CD14-positive monocyte (primary cell): Measurements from ENCODE around the gene RNF167. TPM values are rescaled to one million over a fixed set of nuclear protein-coding genes. Genes with fewer than 3 reads are reported as not detected.

Source experiments
- DNase-seq, 3 donors: peaks; one replicate each; pipeline ENCODE4 v3.0.0-alpha.2; 2011 to 2022
- H2AFZ ChIP-seq: 2 replicates; pipeline ENCODE4 v1.6.0; 2012; ENCODE audit warnings: mild to moderate bottlenecking, low read depth, low read length, inconsistent platforms; ENCODE audit not compliant: insufficient read depth, poor library complexity, severe bottlenecking
- H3K27ac ChIP-seq, 2 donors: 1 replicate in 1 of 2; 2 replicates in 1 of 2; pipeline ENCODE4 v1.5.1; 2012 to 2013; ENCODE audit warnings: low read length in 2 of 2, control low read depth in 1 of 2, inconsistent platforms in 1 of 2, low read depth in 1 of 2, mild to moderate bottlenecking in 1 of 2
- H3K27me3 ChIP-seq, 2 donors: one replicate each; pipeline versions ENCODE4 v1.6.0 to v1.6.1; 2011 to 2013; ENCODE audit warnings: low read length in 2 of 2; ENCODE audit not compliant: control insufficient read depth in 2 of 2, insufficient read depth in 2 of 2
- H3K36me3 ChIP-seq, 2 donors: replicated peaks in 1 of 2; 1 replicate in 1 of 2; 2 replicates in 1 of 2; pipeline versions ENCODE4 v1.5.1 to v1.6.1; 2012 to 2013; ENCODE audit warnings: low read length in 2 of 2, control low read depth in 1 of 2, inconsistent platforms in 1 of 2, mild to moderate bottlenecking in 1 of 2; ENCODE audit not compliant: insufficient read depth in 2 of 2, control insufficient read depth in 1 of 2
- H3K4me1 ChIP-seq, 2 donors: 1 replicate in 1 of 2; 2 replicates in 1 of 2; pipeline versions ENCODE4 v1.5.1 to v1.6.1; 2012 to 2013; ENCODE audit warnings: low read length in 2 of 2, control low read depth in 1 of 2, inconsistent platforms in 1 of 2, mild to moderate bottlenecking in 1 of 2, moderate library complexity in 1 of 2; ENCODE audit not compliant: insufficient read depth in 2 of 2, control insufficient read depth in 1 of 2
- H3K4me2 ChIP-seq: replicated peaks from 2 replicates; pipeline ENCODE3; 2012; ENCODE audit warnings: low read length, moderate library complexity, mild to moderate bottlenecking; ENCODE audit not compliant: poor library complexity, severe bottlenecking; ENCODE audit errors: extremely low read depth
- H3K4me3 ChIP-seq, 3 experiments: fragments of 200-600 bp in 1 of 3; sonication (generic) in 1 of 3; replicated peaks in 1 of 3; 1 replicate in 2 of 3; 2 replicates in 1 of 3; pipeline ENCODE4 v1.5.1; 2011 to 2013; ENCODE audit warnings: low read length in 3 of 3, mild to moderate bottlenecking in 3 of 3, control low read depth in 2 of 3, low read depth in 2 of 3, inconsistent platforms in 1 of 3, moderate library complexity in 1 of 3
- H3K79me2 ChIP-seq: 2 replicates; pipeline ENCODE4 v1.6.0; 2012; ENCODE audit warnings: mild to moderate bottlenecking, control low read depth, inconsistent platforms, low read length, moderate library complexity; ENCODE audit not compliant: insufficient read depth
- H3K9ac ChIP-seq: 2 replicates; pipeline ENCODE4 v1.6.0; 2017; ENCODE audit warnings: low read length, mild to moderate bottlenecking; ENCODE audit not compliant: insufficient read depth, poor library complexity, severe bottlenecking
- H3K9me3 ChIP-seq, 2 donors: replicated peaks in 1 of 2; 1 replicate in 1 of 2; 2 replicates in 1 of 2; pipeline versions ENCODE4 v1.5.1 to v1.6.1; 2012 to 2013; ENCODE audit warnings: low read length in 2 of 2, control low read depth in 1 of 2; ENCODE audit not compliant: control insufficient read depth in 1 of 2, insufficient read depth in 1 of 2
- H4K20me1 ChIP-seq: 2 replicates; pipeline ENCODE4 v1.6.0; 2012; ENCODE audit warnings: mild to moderate bottlenecking, low read length, control low read depth, moderate library complexity; ENCODE audit not compliant: insufficient read depth
- H3K27ac Mint-ChIP-seq, 7 donors: one replicate each; pipeline ENCODE4 v1.8.0; 2020; ENCODE audit warnings: mild to moderate bottlenecking in 7 of 7, mixed read lengths in 7 of 7, moderate library complexity in 6 of 7, inconsistent platforms in 2 of 7
- H3K27me3 Mint-ChIP-seq, 3 donors: one replicate each; pipeline ENCODE4 v1.8.0; 2021 to 2022; ENCODE audit warnings: low read depth in 3 of 3, mild to moderate bottlenecking in 3 of 3, mixed read lengths in 3 of 3, moderate library complexity in 3 of 3, inconsistent platforms in 1 of 3
- H3K36me3 Mint-ChIP-seq, 2 donors: one replicate each; pipeline ENCODE4 v1.8.0; 2020; ENCODE audit warnings: mixed read lengths in 2 of 2, inconsistent platforms in 1 of 2, mild to moderate bottlenecking in 1 of 2
- H3K4me1 Mint-ChIP-seq: one replicate; pipeline ENCODE4 v1.8.0; 2020; ENCODE audit warnings: mild to moderate bottlenecking, mixed read lengths
- H3K4me3 Mint-ChIP-seq, 2 donors: one replicate each; pipeline ENCODE4 v1.8.0; 2020; ENCODE audit warnings: mild to moderate bottlenecking in 2 of 2, mixed read lengths in 2 of 2, moderate library complexity in 1 of 2
- H3K9me3 Mint-ChIP-seq, 7 donors: one replicate each; pipeline ENCODE4 v1.8.0; 2020 to 2022; ENCODE audit warnings: mixed read lengths in 7 of 7, mild to moderate bottlenecking in 6 of 7, moderate library complexity in 6 of 7, inconsistent platforms in 2 of 7
- WGBS: methylation state at CpG from one replicate; pipeline ENCODE4 v1.1.5; 2013; ENCODE audit warnings: missing lambda C conversion rate; ENCODE audit not compliant: insufficient coverage; 5-methylcytosine and 5-hydroxymethylcytosine counted together
- intact Hi-C, 2 donors: fragments of 100-400 bp; cut with micrococcal nuclease; formaldehyde crosslinking; loops; one replicate each; pipeline versions ENCODE4 v1.15.0 to v1.15.1; 2023
- polyA plus RNA-seq, 3 donors: library from polyadenylated mRNA; depleted of rRNA in 1 of 3; unstranded in 2 of 3; stranded (reverse) in 1 of 3; fragments of 300-500 nt in 2 of 3; fragments of >200 nt in 1 of 3; fragmentation: Illumina TruSeq in 2 of 3; gene quantifications; 1 replicate in 2 of 3; 2 replicates in 1 of 3; pipeline ENCODE4 v1.2.3, GENCODE V29; 2012 to 2021
- TF ChIP-seq, protein P1 (sequence below): fragments of 200-600 bp; IDR thresholded peaks from one replicate; pipeline ENCODE4 v1.8.0; 2022; ENCODE audit warnings: antibody characterized with exemption, mild to moderate bottlenecking

Gene RNF167
- polyA plus RNA-seq, 3 donors = 17.2 to 105 (median 20.6) TPM

- intact Hi-C loops = no loop called here
- Histone ChIP-seq H3K9ac (peak overlapping the region; percentile 71), H4K20me1 (peaks cover 3% of the 10 kb centered on the region), H3K27ac (peak overlapping the region; percentile 94 to 96), H3K79me2 (peaks cover 44% of the 10 kb centered on the region), H3K27me3 (no peaks in the 10 kb centered on the region), H3K4me2 (peak overlapping the region; percentile 100), H3K4me1 (peaks cover 48 to 69% of the 10 kb centered on the region in 2 donors), H3K36me3 (peaks cover 34 to 42% of the 10 kb centered on the region in 2 donors), H3K4me3 (peak overlapping the region; percentile 46 to 99 (median 67)), H3K9me3 (no peaks in the 10 kb centered on the region), H2AFZ (peak overlapping the region; percentile 88)
- peaks cover 52 to 58% of the 10 kb centered on the region in 2 donors for H3K36me3 Mint-ChIP-seq
- H3K27ac Mint-ChIP-seq = peak overlapping the region in 2 of 7 donors; percentile 20 to 66
- H3K9me3 Mint-ChIP-seq = peaks cover 0 to 2% (median 0%) of the 10 kb centered on the region in 7 donors
- H3K27me3 Mint-ChIP-seq = peaks cover 0 to 4% (median 2%) of the 10 kb centered on the region in 3 donors
- no peak for DNase-seq
- 69% methylated on average over 18 of the region's 23 CpGs for WGBS
- H3K4me1 Mint-ChIP-seq = peaks cover 43% of the 10 kb centered on the region
- no peak overlapping the region for H3K4me3 Mint-ChIP-seq
- TF ChIP-seq, protein P1, sequence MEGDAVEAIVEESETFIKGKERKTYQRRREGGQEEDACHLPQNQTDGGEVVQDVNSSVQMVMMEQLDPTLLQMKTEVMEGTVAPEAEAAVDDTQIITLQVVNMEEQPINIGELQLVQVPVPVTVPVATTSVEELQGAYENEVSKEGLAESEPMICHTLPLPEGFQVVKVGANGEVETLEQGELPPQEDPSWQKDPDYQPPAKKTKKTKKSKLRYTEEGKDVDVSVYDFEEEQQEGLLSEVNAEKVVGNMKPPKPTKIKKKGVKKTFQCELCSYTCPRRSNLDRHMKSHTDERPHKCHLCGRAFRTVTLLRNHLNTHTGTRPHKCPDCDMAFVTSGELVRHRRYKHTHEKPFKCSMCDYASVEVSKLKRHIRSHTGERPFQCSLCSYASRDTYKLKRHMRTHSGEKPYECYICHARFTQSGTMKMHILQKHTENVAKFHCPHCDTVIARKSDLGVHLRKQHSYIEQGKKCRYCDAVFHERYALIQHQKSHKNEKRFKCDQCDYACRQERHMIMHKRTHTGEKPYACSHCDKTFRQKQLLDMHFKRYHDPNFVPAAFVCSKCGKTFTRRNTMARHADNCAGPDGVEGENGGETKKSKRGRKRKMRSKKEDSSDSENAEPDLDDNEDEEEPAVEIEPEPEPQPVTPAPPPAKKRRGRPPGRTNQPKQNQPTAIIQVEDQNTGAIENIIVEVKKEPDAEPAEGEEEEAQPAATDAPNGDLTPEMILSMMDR = no peak
Measured at GRCh38 chr17:4968486-4969046, 28.5 kb downstream of the RNF167 start.

GRCh38 chr17:4969047-4969550 lies 29.0 kb downstream of the RNF167 start:
- intact Hi-C loops = no loop called here
- peaks cover 6% of the 10 kb centered on the region for H4K20me1 ChIP-seq
- H3K27me3 Mint-ChIP-seq = peaks cover 0 to 3% (median 2%) of the 10 kb centered on the region in 3 donors
- H2AFZ ChIP-seq = no peak overlapping the region
- H3K9ac ChIP-seq = no peak overlapping the region
- H3K4me3 ChIP-seq = peak overlapping the region in 1 of 3 experiments; percentile 99
- peaks cover 0 to 2% (median 0%) of the 10 kb centered on the region in 7 donors for H3K9me3 Mint-ChIP-seq
- TF ChIP-seq, protein P1 = no peak
- H3K4me1 Mint-ChIP-seq = peaks cover 43% of the 10 kb centered on the region
- H3K4me2 ChIP-seq = peak overlapping the region; percentile 100
- DNase-seq = peak in 1 of 3 donors; percentile 48
- no peaks in the 10 kb centered on the region for H3K9me3 ChIP-seq
- H3K27me3 ChIP-seq = no peaks in the 10 kb centered on the region
- H3K4me1 ChIP-seq = peaks cover 54 to 69% of the 10 kb centered on the region in 2 donors
- H3K27ac Mint-ChIP-seq = peak overlapping the region in 4 of 7 donors; percentile 2 to 66 (median 42)
- H3K36me3 ChIP-seq = peaks cover 36 to 46% of the 10 kb centered on the region in 2 donors
- peaks cover 57 to 63% of the 10 kb centered on the region in 2 donors for H3K36me3 Mint-ChIP-seq
- H3K4me3 Mint-ChIP-seq = peak overlapping the region in 1 of 2 donors; percentile 10
- H3K79me2 ChIP-seq = peaks cover 44% of the 10 kb centered on the region
- peak overlapping the region in 1 of 2 donors; percentile 94 for H3K27ac ChIP-seq
- WGBS = over 99% methylated on average over 12 of the region's 15 CpGs
